GM21576 (cell line): ENCODE measurements around the gene L3MBTL4.
A peak's percentile ranks its signal among the peaks of the same experiment; 100 is the strongest.
"Not testable (repeated sequence)": the region's sequence is repeated elsewhere in the genome, so short reads cannot be mapped to it uniquely, and the experiment has no call there.

Experiments used
- ATAC-seq: cut with Tn5 transposase; IDR thresholded peaks from one replicate; pipeline ENCODE4 v1.9.1; 2021; ENCODE audit warnings: mild to moderate bottlenecking, moderate library complexity; ENCODE audit not compliant: unreplicated experiment

The L3MBTL4 gene

DNA sequence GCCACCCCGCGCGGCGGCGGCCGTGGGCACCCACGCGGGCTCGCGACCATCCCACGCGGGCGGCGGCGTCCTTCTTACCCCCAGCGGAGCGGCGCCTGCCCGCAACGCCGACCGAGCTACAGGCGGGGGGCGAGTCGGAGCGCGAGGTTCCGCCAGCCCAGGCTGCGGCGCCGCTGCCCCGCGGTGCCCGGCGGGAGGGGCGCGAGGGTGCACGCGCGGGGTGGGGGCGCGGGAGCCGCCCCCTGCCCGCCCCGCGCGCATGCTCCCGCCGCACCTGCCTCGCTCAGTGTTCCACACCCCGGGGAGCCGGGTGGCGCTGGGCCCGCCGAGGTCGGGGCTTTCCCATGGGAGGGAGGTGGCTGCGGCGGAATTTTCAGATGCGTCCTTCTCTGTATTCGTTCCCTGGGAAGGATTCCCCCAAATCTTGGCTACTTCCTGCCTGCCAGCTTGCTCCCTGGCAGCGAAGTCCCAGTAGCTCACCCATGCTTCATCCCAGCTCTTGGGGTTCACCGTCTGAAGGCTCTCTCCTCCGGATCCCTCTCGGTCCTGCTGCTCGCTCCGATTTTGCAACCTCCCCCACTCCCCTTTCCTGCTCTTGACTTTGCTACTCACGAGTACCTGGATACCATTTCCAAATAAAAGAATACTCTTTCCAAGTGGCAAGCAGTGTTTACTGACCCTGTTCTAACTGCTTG, at the start of gene L3MBTL4:
TSS of gene L3MBTL4 (minus strand) at position 189 of the 695 bp plus-strand sequence. CDS start 103,286 bp downstream, outside the sequence.
- ATAC-seq, result peak; percentile 49

DNA sequence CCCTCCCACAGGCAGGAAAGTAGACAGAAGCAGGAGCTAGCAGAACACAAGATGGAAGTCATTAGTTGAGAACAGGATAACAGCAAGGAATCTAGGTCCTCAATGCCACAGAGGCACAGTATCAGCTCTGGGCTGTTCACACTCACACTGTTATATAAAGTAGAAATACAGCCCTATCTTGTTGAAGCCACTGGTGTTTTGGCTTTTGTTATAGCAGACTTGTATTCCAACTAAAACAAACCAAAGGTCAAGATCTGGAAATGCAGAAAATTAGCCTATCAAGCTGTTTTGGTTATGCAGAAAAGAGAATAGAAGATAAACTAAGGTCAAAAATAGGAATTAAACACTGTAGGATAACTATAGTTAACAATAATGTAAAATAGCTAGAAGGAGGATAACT, 37.5 kb upstream of the L3MBTL4 start:
- ATAC-seq, result no peak

DNA sequence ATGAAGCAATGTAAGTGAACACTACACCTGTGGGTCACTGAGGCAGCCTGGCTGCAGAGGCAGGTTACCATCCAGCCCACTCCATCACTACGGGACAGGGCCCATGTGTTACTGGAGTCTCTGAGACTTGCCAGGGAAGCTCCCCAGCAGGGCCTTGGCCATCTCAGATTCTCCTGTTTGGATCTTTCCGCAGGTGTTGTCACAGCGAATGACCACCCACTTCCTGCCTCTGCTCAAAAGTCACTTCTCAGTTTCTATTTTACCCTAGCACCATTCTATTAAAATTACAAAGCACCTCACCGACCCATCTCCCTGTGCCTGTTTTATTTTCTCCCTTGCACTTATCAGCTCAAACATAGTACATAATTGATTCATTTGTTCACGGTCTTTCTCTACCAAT, 34.5 kb upstream of the L3MBTL4 start:
- peak; percentile 85 for ATAC-seq

DNA sequence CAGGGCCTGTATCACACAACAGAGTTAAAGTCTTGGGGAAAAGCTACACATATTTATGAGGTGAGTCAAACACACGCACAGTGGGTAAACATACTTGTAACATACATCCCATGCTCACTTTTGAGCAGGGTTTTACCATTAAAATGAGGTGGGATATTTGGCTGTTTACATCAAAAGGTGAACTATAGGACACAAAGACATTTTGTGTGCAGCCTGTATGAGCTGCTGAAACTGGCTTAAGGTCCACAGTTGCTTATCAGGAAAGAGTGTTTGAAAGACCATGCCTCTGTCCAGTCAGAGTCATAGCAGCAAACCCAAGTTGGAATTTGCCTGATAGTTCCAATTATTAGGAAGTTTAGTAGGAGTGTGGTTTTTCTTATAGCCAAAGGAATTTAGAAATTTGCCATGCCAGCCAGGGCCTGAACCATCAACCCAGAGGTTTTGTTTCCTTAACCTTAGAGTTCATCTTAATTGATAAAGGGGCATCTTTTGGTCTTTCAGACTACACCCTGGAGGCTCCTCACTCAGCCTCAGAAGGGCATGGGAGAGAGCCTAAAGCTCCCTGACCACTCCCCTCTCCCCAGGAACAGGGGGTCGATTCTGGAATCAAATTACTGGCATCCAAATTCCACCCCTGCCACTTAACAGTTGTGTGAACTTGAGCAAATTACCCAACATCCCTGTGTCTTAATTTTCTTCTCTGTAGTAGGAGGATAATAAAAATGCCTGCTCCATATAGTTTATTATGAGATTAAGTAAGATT, 29.9 kb upstream of the L3MBTL4 start:
- no peak for ATAC-seq

DNA sequence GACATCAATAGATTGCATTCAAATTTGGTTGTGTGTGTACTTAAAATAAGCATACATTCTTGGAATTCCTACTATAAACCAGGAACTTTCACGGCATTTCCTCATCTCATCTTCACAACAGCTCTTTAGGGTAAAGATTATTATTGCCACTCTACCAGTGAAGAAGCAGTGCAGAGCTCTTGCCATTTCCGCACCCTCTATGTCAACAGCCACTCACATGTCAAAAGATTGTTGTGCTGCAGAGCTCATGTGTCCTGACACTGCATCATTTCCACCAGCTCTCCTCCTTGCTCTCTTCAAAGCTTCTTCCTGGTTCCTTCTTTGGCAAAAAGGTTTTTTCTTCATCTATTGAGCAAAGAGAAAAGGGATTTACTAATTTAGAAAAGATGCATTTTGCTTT, 26.5 kb upstream of the L3MBTL4 start:
- no peak for ATAC-seq

DNA sequence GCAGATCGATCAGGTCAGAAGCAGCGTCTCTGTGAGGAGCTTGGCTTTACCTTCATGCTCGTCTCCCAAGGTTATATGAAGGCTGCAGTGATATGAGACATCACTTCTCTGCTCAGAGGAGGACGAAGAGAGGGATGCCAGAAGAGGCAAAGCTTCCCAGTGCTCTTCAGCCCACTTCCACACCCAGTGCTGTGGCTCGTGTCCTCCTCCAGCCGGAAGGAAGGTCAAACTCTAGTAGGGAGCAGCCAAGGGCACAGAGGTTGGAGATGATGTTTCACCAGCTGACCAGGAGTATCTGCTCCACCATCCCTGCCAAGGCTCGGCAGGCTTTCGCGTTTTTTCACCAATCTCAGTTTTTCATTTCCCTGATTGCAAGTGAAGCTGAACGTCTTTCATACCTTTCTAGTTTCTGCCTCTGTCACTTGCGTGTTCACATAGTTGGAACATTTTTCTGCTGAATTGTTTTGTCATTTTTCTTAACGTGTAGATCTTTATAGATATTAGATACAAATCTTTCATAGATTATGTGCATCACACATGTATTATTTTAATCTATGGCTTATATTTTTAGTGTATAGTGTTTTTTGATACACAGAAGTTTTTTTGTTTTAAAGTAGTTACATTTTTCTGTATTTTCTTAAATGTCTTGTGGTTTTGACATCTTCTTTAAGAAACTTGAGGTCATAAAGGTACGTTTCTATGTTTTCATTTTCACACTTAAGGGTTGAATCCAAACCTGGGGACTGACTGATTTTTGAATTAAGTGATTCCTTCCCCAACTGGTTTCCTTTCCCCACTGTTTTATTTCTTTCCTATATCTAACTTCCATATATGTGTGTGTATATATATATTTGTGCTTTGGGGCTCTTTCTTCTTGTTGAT, 23.5 kb upstream of the L3MBTL4 start:
- no peak for ATAC-seq

DNA sequence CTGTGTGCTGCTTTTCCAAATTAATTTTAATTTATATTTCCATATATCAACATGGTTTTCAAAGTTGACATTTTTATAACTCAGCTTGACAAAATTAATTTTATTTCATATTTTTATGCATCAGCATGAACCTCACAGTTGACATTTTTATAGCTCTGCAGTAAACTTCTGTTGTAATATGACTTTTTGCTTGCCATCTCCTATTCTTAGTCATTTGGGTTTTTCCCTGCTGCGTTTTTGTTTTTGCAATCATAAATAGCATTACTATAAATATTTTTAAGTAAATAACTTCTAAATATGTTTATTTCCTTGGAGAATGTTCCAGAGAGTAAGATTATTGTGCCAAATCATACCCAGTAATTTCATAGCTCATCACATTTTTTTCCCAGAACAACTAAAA, 21.0 kb upstream of the L3MBTL4 start:
- ATAC-seq, result no peak

DNA sequence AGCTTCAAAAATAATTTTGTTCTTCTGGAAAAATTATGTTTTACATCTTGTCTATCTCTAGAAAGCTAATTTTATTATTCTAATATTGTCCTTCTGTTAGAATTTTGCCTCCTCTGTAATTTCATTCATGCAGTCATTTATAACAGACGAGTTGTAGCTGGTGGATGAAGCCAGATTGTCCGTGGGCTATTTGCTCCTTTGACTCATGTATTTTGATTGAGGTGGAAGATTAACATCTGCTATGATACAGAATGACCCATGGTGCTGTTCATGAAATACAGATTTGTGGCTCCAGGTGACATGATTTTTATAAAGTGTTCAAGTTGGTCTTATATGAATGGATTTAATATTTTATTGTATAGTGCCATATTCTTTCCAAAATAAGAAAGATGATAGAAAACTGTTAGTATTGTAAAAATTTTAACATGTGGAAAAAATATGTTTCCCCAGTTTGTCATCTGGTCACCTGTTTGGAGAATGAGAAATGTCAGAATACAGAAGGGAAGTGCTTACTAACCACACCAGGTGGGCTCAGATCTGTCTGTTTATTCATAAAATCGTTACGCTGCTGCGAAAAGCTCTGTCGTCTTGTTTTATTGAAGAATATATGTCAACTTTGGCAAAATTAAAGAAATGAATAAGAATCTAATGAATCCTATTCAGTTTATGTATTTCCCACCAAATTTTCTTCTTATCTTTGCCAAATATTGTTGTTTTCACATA, 20.4 kb upstream of the L3MBTL4 start:
- ATAC-seq, result no peak

DNA sequence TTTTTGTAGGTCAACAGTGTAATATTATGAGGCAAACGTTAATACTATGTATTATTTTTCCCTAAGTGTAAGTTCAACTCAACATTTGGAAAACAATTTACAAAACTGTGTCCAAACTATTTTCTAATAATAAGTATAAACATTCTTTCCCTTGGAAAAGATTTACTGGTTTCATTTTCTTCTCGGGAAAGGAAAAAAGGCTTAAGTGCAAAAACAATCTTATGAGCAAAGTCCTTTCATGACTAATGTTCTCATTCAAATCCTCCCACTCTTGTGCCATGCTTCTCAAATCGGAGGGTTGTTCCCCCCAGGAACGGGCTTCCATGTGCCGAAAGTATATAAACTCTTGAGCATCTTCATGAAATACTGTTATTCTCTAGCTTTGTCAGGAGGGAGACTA, 19.8 kb upstream of the L3MBTL4 start:
- no peak for ATAC-seq

DNA sequence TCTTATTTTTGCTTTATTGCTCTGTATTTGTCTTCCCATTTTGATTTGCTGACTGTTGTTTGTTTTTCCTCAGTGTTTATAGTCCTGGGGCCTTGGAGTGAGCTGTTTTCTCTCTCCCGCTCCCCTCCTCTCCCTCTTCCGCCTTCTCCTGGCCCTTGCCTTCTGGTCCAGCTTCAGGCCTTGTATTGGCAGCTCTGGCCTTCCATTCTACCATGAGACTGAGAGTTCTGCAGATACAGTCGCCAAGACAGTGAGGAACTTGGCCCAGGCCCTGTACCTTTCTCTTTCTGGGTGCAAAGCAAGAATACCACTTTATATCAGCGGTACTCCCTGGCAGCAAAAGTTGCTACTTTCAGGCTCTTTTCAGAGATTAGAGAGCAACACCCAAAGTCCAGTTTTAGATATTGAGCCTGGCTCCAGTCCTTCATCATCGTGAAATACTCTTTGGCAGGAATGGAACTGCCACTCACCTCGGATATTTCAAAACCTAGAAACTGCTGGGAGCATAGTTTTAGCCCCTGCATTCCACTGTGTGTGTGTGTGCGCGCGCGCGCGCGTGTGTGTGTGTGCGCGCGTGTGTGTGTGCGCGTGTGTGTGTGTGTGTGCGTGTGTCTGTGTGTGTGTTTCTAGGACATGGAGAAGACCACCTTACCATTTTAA, 17.1 kb upstream of the L3MBTL4 start:
- no peak for ATAC-seq

DNA sequence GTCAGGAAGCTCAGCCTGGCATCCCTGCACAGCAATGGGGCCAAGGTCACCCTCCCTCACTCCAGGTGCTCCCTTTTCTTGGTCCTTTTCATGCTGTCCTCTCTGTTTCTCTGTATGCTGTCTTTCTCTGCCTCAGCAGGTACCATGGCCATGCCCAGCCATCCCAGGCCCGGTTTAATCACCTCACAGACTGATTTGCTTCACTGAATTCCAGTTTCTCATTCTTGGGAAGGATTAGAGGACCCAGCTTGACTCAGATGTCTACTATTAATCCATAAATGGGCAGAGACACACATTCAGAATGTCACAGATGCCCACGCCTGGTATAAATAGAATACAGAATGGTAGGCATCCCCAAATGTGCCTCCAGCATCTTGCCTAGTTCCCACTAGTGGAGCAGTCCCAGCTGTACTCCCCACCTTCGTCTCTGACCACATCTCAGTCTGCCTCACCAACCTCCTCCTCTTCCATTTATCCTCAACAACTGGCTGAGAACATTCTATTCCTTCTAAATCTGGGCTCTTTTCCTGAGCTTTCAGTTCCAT, 14.2 kb upstream of the L3MBTL4 start:
- ATAC-seq, result no peak

DNA sequence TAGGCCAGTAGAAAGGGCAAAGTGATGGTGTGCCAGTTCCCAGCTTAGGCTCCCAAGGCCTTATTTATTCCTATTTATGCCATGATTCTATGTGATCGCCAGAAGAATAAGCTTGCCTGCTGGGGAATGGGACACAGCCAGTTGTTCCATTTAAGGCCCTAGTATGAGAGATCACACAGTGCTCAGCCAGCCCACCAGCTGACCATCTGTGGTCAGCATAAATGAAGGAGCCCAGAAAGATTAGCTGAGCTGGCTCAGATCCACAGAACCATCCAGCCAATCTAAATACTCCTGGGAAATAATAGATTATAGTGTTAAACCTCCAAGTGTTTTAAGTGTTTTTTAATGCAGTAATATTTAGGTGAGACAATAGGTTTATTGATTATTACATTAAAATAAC, 12.6 kb upstream of the L3MBTL4 start:
- ATAC-seq, result no peak

DNA sequence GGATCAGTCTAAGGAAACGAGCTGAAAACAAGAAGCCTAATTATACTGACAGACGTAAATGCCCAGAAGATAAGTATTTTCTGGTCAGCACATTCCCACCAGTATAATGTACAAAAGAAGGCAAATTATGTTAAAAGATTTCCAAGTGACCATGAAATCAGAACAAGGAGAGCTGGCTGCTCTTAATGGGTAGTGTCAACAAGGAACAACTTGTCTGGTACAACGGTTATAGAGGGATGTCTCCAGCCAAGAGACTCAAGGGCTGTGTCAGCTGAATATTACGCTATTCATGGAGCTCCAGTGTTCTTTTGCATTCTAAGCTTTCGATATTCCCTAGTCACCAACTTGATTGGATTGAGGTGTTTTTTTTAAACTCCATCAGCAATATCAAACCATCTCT, 8.6 kb upstream of the L3MBTL4 start:
- ATAC-seq, result no peak

DNA sequence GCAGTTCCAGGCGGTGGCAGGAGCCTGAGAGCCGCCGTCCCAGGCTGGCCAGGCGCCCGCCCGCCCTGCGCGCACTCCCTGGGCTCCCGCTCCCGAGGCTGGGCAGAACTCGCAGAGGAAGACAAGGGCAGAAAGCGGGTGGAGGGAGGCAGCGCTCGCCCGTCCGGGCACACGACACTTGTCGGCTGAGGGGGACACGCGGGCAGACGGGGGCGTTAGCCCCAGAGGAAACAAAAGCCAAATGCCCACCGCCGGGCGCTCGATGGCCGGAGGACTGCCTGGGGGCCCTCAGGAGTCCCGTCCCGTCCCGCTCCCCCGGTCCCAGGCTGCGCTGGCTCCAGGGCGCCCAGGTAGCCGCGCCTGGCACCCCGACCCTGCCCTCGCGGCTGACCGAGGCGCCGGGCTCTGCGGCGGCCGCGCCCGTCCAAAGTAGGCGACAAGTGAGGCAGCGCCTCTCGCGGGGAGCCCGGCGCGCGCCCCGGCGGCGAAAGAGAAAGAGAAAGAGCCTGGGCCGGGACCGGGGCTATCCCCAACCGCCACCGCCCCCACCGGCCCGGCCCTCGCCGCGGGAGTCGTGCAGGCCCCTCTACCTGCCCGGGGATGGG, 491 bp downstream of the L3MBTL4 start:
- ATAC-seq, result peak; percentile 82

DNA sequence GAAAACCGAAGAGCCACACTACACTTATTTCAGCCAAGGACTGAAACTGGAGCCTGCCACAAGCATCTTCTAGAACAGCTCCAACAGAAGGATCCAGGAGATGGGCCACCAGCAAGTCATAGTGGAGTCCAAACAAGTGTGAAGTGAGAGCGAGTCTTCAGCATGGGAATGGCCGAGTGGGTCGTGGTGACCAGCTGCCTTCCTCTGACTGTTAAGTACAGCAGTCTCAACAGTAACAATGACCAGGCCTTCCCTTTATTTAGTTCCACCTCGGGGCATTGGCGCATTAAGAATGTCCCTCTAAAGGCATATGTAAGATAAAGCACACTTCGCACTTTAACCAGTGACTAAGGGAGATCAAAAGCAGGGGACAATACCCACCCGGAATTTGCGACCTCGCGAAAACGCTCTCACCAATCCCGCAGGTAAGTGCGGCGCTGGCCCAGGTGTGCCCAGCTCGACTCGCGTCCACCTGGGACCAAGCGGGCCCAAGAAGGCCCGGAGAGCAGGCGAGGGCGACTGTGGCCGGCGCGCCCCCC, 1.1 kb downstream of the L3MBTL4 start:
- ATAC-seq, result no peak

DNA sequence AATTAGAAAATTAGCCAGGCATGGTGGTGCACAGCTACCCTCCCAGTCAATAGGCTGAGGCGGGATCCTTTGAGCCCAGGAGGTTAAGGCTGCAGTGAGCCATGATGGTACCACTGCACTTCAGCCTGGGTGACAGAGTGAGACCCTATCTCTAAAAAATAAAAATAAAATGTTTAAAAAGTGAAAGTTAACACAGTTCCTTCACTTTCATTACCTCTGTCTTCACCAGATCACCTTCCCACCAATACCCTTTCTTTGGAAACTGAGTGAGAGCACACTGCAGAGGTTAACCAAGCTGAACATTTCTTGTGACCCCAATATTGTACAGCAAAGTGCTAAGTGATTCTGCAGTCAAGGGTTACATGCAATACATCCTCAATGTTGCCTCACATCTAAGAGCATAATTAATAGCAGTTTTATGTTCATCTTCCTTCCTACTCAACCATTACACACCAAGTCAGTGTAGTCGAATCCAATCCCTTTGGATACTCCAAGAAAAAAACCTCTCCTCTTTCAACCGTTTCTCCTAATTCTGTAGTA, 1.7 kb downstream of the L3MBTL4 start:
- no peak for ATAC-seq

DNA sequence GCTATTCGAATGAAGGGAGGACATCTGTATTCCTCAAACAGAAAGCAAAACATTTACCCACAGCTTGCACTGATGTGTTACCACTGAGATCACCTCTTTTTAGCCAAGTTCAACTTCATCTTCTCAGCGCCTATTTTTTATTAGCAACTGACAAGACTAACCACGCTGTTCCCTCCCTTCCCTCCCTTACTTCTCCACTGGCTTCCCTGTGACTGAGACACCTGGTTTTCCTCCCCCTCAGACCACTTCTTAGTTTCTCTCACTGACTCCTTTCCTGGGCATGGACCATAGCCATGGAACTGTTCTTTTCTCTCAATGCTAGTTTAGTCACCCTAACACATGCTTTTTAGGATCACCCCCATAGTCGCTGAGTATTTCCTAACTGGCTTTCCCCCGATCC, 3.3 kb downstream of the L3MBTL4 start:
- ATAC-seq, result no peak

DNA sequence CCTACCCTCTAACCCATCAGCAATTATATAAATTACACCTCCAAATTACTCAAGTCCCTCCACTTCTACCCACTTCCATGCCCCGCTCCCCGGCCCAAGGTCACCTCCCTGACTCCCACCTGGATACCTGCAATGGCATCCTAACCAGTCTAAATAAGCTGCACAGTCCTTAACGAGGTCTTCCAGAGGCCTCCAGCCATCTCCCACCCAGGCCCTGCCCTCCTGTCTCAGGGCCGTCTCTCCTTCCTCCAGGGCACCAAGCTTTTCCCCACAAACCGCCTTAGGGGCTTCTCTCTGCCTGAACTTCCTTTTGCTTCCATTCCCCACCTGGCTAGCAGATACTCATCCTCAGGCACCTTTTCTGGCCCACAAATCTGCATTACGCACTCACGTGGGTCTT, 4.8 kb downstream of the L3MBTL4 start:
- no peak for ATAC-seq

DNA sequence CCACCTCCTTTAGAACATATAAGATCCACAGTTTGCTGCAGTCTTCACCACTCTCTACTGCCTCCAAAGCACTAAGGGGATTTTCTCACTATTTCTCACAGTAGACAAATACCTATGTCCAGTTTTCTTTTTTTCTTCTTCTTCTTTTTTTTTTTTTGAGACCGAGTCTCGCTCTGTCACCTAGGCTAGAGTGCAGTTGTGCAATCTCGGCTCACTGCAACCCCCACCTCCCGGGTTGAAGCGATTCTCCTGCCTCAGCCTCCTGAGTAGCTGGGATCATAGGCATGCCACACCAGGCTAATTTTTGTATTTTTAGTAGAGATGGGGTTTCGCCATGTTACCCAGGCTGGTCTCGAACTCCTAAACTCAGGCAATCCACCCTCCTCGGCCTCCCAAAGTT, 6.2 kb downstream of the L3MBTL4 start:
- ATAC-seq, result not testable (repeated sequence)
